GM10248 (cell line): Measurements from ENCODE around the gene PARL.

ENCODE experiments used
- CTCF ChIA-PET: fragments of 300-600 bp; sonication (Branson Sonifier 250); formaldehyde crosslinking; extraction: SDS; loops from one replicate; lab custom pipeline; 2021; ENCODE audit warnings: antibody characterized with exemption; lab: Yijun Ruan, JAX
- POLR2A ChIA-PET: fragments of 350-650 bp; sonication (Branson Sonifier 250); formaldehyde crosslinking; extraction: SDS; loops from one replicate; lab custom pipeline; 2020; ENCODE audit warnings: antibody characterized with exemption; lab: Yijun Ruan, JAX
- DNase-seq: peaks from one replicate; pipeline ENCODE4 v3.0.0; 2012; ENCODE audit errors: extremely low spot score
- TF ChIP-seq, protein P1 (sequence below): IDR thresholded peaks from 2 replicates; pipeline ENCODE4 v1.5.1; 2012; ENCODE audit warnings: mild to moderate bottlenecking, low read depth; ENCODE audit errors: extremely low read depth, missing control alignments, control extremely low read depth

Gene PARL, protein sequence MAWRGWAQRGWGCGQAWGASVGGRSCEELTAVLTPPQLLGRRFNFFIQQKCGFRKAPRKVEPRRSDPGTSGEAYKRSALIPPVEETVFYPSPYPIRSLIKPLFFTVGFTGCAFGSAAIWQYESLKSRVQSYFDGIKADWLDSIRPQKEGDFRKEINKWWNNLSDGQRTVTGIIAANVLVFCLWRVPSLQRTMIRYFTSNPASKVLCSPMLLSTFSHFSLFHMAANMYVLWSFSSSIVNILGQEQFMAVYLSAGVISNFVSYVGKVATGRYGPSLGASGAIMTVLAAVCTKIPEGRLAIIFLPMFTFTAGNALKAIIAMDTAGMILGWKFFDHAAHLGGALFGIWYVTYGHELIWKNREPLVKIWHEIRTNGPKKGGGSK

GRCh38 chr3:183884427-183885296 is at the start of gene PARL:
Gene PARL (minus strand): TSS chr3:183884880. CDS start chr3:183884846, 34 bp downstream.
- ChIA-PET POLR2A (interaction anchor here (0.5 kb wide), 1 partner anchor 87 kb away, joined by 3 read pairs; no protein-coding TSS in a partner anchor), CTCF (interaction anchor here (0.6 to 3.5 kb wide), 48 partner anchors 10 to 762 kb away, joined by 3 to 55 read pairs (median 4); partner anchors contain the start of genes EIF2B5 and MAP6D1)
- TF ChIP-seq, protein P1, sequence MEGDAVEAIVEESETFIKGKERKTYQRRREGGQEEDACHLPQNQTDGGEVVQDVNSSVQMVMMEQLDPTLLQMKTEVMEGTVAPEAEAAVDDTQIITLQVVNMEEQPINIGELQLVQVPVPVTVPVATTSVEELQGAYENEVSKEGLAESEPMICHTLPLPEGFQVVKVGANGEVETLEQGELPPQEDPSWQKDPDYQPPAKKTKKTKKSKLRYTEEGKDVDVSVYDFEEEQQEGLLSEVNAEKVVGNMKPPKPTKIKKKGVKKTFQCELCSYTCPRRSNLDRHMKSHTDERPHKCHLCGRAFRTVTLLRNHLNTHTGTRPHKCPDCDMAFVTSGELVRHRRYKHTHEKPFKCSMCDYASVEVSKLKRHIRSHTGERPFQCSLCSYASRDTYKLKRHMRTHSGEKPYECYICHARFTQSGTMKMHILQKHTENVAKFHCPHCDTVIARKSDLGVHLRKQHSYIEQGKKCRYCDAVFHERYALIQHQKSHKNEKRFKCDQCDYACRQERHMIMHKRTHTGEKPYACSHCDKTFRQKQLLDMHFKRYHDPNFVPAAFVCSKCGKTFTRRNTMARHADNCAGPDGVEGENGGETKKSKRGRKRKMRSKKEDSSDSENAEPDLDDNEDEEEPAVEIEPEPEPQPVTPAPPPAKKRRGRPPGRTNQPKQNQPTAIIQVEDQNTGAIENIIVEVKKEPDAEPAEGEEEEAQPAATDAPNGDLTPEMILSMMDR, result peak; percentile 97
- peak; percentile 94 for DNase-seq

DNA sequence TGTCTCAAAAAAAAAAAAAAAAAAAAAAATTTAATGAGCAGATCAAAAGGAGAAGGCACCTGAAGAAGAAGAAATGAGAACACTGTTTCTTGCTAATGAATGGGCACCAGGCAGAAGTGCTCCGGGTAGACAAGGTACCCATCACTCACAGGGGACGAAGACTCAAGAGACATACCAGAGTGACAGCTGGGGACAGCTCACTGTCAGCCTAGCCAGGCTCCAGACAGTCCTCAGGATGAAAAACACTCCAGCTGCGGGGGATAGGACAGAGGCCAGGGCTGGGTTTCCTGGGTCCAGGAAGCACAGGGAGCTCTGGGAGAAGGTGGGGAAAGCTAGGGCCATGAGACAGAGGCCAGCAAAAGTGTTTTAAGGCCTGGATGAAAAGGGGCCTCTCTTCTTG is 48.5 kb upstream of the PARL start:
- TF ChIP-seq, protein P1, result no peak
- POLR2A ChIA-PET, result no interaction called here
- no peak for DNase-seq
- CTCF ChIA-PET, result interaction anchor here (1.0 to 1.5 kb wide), 4 partner anchors 11 to 85 kb away, joined by 3 to 5 read pairs (median 3); no protein-coding TSS in a partner anchor

DNA sequence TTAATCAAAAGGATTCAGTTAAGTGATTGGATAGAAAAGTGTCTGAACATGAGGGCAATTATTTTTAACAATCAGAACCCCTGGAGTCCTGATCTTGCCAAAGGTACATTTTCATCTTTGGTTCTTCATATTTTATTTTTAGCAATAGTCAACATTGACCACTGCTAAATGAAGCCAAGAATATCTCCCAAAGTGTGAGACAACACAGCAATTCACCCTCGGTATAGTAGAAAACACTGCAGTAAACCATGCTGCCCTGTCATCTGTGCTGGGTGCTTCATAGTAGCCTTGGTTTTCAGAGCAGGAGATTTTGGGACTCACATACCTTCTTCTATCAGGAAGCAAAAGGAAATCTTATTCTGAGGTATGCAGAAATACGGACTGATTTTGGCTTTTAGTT is 47.2 kb upstream of the PARL start:
- TF ChIP-seq, protein P1, result no peak
- CTCF ChIA-PET, result interaction anchor here (1.5 kb wide), 1 partner anchor 11 kb away, joined by 5 read pairs; no protein-coding TSS in a partner anchor
- DNase-seq, result no peak
- POLR2A ChIA-PET, result no interaction called here

GRCh38 chr3:183930086-183930485 is 45.4 kb upstream of the PARL start:
- ChIA-PET CTCF (interaction anchor here (1.4 kb wide), 1 partner anchor 34 kb away, joined by 4 read pairs; no protein-coding TSS in a partner anchor), POLR2A (no interaction called here)
- TF ChIP-seq, protein P1, result no peak
- DNase-seq, result no peak

GRCh38 chr3:183927059-183927458 is 42.4 kb upstream of the PARL start:
- DNase-seq, result no peak
- POLR2A ChIA-PET, result no interaction called here
- CTCF ChIA-PET, result interaction anchor here (1.4 kb wide), 1 partner anchor 9 kb away, joined by 4 read pairs; no protein-coding TSS in a partner anchor
- TF ChIP-seq, protein P1, result no peak

DNA sequence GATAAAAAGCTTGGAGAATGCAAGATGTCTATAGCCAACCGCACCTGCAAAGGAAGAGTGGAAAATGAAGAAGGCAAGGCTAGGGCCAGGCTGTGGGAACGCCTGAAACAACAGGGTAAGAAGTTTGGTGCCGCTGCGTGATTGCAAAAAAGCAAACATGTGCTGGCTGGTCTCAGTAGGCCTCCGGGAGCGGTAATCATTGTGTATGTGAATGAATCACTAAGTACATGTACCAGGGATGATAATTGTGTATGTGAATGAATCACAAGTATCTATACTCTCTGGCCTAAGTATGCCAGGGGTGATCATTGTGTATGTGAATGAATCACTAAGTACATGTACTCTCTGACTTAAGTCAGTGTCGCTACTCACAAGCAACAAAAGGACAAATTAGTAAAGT is 40.3 kb upstream of the PARL start:
- no peak for DNase-seq
- TF ChIP-seq, protein P1, result no peak
- ChIA-PET POLR2A (no interaction called here), CTCF (interaction anchor here (2.1 kb wide), 1 partner anchor 29 kb away, joined by 7 read pairs; no protein-coding TSS in a partner anchor)
